ENCODE data around the gene OTOS.

The OTOS gene

DNA sequence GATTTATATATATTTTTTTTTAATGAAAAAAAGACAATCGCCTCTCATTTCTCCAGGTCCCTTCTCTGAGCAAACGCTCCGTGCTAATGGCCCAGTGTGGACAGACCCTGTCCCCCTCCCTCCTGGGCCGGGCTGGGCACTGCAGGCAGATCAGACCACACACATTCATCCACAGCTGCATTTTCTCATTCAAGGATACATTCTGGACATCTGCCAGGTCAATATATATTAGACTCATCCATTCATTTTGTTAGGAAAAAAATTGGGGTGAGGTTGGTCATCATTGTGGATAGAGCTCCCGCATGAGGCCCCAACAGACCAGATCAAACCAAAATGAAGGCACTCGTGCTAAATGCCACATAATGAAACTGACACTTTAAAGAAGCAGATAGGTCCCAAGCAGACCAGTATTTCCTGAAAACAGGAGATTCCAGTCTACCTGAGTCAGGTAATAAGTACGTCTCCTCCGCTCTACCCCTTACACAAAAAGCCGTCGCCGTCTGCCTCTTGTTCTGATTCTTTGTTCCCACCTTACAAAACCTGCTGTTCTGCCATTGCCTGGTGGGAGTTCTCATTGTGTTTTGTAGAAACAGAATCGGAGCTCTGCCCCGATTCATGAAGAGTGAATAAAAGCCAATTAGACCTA lies 15.4 kb upstream of the OTOS start:
- Histone ChIP-seq H3K4me1 (ENCODE audit: insufficient read depth, poor library complexity, severe bottlenecking) (no peaks in the 10 kb centered on the region), H3K4me3 (ENCODE audit: severe bottlenecking) (no peak overlapping the region), H3K36me3 (ENCODE audit: low read depth) (no peaks in the 10 kb centered on the region), H3K27me3 (ENCODE audit: insufficient read depth, poor library complexity, severe bottlenecking) (peaks cover 4% of the 10 kb centered on the region), H3K27ac (ENCODE audit: poor library complexity, severe bottlenecking) (no peak overlapping the region), H3K9me3 (ENCODE audit: severe bottlenecking) (no peaks in the 10 kb centered on the region)
- TF ChIP-seq, protein P1, sequence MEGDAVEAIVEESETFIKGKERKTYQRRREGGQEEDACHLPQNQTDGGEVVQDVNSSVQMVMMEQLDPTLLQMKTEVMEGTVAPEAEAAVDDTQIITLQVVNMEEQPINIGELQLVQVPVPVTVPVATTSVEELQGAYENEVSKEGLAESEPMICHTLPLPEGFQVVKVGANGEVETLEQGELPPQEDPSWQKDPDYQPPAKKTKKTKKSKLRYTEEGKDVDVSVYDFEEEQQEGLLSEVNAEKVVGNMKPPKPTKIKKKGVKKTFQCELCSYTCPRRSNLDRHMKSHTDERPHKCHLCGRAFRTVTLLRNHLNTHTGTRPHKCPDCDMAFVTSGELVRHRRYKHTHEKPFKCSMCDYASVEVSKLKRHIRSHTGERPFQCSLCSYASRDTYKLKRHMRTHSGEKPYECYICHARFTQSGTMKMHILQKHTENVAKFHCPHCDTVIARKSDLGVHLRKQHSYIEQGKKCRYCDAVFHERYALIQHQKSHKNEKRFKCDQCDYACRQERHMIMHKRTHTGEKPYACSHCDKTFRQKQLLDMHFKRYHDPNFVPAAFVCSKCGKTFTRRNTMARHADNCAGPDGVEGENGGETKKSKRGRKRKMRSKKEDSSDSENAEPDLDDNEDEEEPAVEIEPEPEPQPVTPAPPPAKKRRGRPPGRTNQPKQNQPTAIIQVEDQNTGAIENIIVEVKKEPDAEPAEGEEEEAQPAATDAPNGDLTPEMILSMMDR (IDR thresholded peaks at IDR 0.05; ENCODE audit: poor library complexity, severe bottlenecking), result no peak
- DNase-seq (ENCODE audit: low spot score) (peak; percentile 26), ATAC-seq (ENCODE audit: low read depth) (no peak)

DNA sequence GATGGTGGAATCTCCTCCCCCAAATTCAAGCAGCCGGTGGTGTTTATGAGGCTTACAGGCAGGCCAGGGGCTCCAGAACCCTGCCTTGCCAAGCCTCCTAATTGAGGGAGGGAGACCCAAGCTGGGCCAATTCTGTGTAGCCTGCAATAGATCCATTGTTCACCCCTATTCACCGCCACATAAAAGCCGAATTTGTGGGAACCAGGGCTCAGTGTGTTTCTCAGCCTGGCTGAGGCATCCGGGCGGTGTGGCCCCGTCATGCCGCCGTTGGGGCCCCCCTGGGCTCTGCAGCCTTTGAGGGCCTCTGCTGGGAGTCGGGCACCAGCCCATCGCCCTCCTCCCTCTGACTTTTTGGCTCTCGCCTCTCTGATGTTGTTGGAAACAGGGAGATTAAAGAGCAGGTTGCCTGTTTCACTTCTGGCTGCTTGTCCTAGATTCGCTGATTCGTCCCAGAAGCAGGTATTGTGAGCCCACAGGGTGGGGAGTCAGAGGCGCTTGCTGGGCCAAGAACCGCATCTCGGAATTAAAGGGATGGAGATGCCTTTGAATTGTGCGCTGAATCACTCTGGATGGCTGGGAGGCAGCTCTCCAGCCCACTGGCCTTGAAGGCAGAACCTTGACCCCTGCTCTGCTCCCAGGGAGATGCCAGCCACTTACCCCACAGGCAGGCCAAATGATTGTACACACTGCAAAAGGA lies 14.7 kb upstream of the OTOS start:
- no peaks in the 10 kb centered on the region for H3K36me3 ChIP-seq (ENCODE audit: low read depth)
- ATAC-seq (ENCODE audit: low read depth), result no peak
- no peaks in the 10 kb centered on the region for H3K9me3 ChIP-seq (ENCODE audit: severe bottlenecking)
- no peak overlapping the region for H3K4me3 ChIP-seq (ENCODE audit: severe bottlenecking)
- peaks cover 4% of the 10 kb centered on the region for H3K27me3 ChIP-seq (ENCODE audit: insufficient read depth, poor library complexity, severe bottlenecking)
- no peaks in the 10 kb centered on the region for H3K4me1 ChIP-seq (ENCODE audit: insufficient read depth, poor library complexity, severe bottlenecking)
- DNase-seq (ENCODE audit: low spot score), result peak; percentile 36
- H3K27ac ChIP-seq (ENCODE audit: poor library complexity, severe bottlenecking), result no peak overlapping the region
- TF ChIP-seq, protein P1 (IDR thresholded peaks at IDR 0.05; ENCODE audit: poor library complexity, severe bottlenecking), result no peak

DNA sequence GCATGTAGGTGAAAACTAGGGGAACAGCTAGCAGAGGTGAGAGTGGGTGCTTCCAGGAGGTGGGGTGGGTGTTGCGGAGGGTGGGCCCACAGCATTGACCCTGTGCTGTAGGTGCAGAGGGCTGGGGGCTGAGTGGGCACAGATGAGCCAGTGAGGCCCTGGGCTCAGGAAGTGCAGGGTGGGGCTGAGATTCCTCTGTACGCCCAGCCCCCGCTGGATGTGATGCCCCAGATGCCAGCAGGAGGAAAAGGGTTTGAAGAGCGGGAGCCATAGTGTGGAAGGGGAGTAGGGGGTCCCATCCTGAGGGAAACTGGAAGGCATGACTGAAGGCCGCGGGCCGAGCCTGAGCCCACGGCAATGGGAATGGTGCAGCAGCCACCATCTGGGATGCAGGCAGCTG lies 14.1 kb upstream of the OTOS start:
- Histone ChIP-seq H3K27me3 (ENCODE audit: insufficient read depth, poor library complexity, severe bottlenecking) (peaks cover 4% of the 10 kb centered on the region), H3K4me1 (ENCODE audit: insufficient read depth, poor library complexity, severe bottlenecking) (no peaks in the 10 kb centered on the region), H3K4me3 (ENCODE audit: severe bottlenecking) (no peak overlapping the region), H3K36me3 (ENCODE audit: low read depth) (no peaks in the 10 kb centered on the region), H3K27ac (ENCODE audit: poor library complexity, severe bottlenecking) (no peak overlapping the region), H3K9me3 (ENCODE audit: severe bottlenecking) (no peaks in the 10 kb centered on the region)
- ATAC-seq (ENCODE audit: low read depth) (no peak), DNase-seq (ENCODE audit: low spot score) (peak; percentile 32)
- TF ChIP-seq, protein P1 (IDR thresholded peaks at IDR 0.05; ENCODE audit: poor library complexity, severe bottlenecking), result no peak

DNA sequence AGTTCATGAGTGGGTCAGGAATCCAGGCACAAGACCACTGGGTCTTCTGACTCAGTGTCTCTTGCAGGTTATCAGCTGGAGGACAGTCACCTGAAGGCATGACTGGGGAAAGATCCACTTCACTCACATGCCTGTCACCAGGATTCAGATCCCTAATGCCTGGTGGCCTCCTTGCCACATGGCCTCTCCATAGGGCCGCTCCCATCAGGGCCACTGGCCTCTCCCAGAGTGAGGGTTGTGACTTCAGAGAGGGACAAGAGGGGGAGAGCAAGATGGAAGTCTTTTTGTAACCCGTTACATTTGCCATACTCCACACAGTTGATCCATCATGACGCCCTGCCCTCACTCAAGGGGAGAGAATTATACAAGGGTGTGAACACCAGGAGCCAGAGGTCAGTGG lies 13.0 kb upstream of the OTOS start:
- Histone ChIP-seq H3K9me3 (ENCODE audit: severe bottlenecking) (no peaks in the 10 kb centered on the region), H3K4me3 (ENCODE audit: severe bottlenecking) (no peak overlapping the region), H3K36me3 (ENCODE audit: low read depth) (no peaks in the 10 kb centered on the region), H3K4me1 (ENCODE audit: insufficient read depth, poor library complexity, severe bottlenecking) (no peaks in the 10 kb centered on the region), H3K27me3 (ENCODE audit: insufficient read depth, poor library complexity, severe bottlenecking) (peaks cover 4% of the 10 kb centered on the region), H3K27ac (ENCODE audit: poor library complexity, severe bottlenecking) (no peak overlapping the region)
- DNase-seq (ENCODE audit: low spot score) (peak; percentile 7), ATAC-seq (ENCODE audit: low read depth) (no peak)
- TF ChIP-seq, protein P1 (IDR thresholded peaks at IDR 0.05; ENCODE audit: poor library complexity, severe bottlenecking), result no peak
